GM10248 (cell line): ENCODE results near the gene ZNF554.

Experiments
- CTCF ChIA-PET: fragments of 300-600 bp; sonication (Branson Sonifier 250); formaldehyde crosslinking; extraction: SDS; loops from one replicate; lab custom pipeline; 2021; ENCODE audit warnings: antibody characterized with exemption; lab: Yijun Ruan, JAX
- POLR2A ChIA-PET: fragments of 350-650 bp; sonication (Branson Sonifier 250); formaldehyde crosslinking; extraction: SDS; loops from one replicate; lab custom pipeline; 2020; ENCODE audit warnings: antibody characterized with exemption; lab: Yijun Ruan, JAX
- DNase-seq: peaks from one replicate; pipeline ENCODE4 v3.0.0; 2012; ENCODE audit errors: extremely low spot score
- TF ChIP-seq, protein P1 (sequence below): IDR thresholded peaks from 2 replicates; pipeline ENCODE4 v1.5.1; 2012; ENCODE audit warnings: mild to moderate bottlenecking, low read depth; ENCODE audit errors: extremely low read depth, missing control alignments, control extremely low read depth

The ZNF554 gene

GRCh38 chr19:2848616-2849015, 28.9 kb downstream of the ZNF554 start:
- ChIA-PET CTCF (interaction anchor here (1.1 kb wide), 1 partner anchor 18 kb away, joined by 3 read pairs; the partner anchor contains the start of gene ZNF556), POLR2A (no interaction called here)
- no peak for DNase-seq
- TF ChIP-seq, protein P1, sequence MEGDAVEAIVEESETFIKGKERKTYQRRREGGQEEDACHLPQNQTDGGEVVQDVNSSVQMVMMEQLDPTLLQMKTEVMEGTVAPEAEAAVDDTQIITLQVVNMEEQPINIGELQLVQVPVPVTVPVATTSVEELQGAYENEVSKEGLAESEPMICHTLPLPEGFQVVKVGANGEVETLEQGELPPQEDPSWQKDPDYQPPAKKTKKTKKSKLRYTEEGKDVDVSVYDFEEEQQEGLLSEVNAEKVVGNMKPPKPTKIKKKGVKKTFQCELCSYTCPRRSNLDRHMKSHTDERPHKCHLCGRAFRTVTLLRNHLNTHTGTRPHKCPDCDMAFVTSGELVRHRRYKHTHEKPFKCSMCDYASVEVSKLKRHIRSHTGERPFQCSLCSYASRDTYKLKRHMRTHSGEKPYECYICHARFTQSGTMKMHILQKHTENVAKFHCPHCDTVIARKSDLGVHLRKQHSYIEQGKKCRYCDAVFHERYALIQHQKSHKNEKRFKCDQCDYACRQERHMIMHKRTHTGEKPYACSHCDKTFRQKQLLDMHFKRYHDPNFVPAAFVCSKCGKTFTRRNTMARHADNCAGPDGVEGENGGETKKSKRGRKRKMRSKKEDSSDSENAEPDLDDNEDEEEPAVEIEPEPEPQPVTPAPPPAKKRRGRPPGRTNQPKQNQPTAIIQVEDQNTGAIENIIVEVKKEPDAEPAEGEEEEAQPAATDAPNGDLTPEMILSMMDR, result no peak

GRCh38 chr19:2850256-2850925, 30.7 kb downstream of the ZNF554 start:
- ChIA-PET POLR2A (no interaction called here), CTCF (interaction anchor here (1.0 to 1.8 kb wide), 3 partner anchors 9 to 37 kb away, joined by 3 to 4 read pairs (median 3); partner anchors contain the start of gene ZNF555)
- no peak for DNase-seq
- TF ChIP-seq, protein P1, result no peak

- TF ChIP-seq, protein P1, result no peak
- POLR2A ChIA-PET, result no interaction called here
- CTCF ChIA-PET, result no interaction called here
- DNase-seq, result no peak
Measured at GRCh38 chr19:2852598-2852997, 32.9 kb downstream of the ZNF554 start.

DNA sequence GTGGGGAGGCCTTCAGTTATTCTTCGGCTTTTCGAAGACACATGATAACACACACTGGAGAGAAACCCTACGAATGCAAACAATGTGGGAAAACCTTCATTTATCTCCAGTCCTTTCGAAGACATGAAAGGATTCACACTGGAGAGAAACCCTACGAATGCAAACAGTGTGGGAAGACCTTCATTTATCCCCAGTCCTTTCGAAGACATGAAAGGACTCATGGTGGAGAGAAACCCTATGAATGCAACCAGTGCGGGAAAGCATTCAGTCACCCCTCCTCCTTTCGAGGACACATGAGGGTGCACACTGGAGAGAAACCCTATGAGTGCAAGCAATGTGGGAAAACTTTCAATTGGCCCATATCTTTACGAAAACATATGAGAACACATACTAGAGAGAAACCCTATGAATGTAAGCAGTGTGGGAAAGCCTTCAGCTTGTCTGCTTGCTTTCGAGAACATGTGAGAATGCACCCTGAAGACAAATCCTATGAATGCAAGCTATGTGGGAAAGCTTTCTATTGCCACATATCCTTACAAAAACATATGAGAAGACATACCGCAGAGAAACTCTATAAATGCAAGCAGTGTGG, 33.4 kb downstream of the ZNF554 start:
- ChIA-PET POLR2A (no interaction called here), CTCF (no interaction called here)
- DNase-seq, result no peak
- TF ChIP-seq, protein P1, result no peak

DNA sequence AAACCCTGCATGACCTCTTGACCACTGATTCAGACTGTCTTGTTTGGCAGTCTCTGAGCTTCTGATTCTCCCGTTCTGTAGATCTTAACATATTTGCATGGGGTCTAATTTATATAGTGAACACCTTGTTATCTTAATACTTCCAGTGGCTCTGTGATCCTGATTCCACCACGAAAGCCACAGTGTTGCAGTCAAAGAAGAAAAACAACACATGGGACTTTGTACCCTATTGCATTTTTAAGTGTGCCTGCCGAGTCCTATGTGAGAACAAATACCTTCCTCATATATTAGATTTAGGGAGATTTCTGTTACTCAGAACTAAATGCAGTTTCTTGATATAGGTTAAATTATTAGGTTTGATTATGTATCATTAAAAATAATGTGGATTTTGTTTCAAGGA, 35.2 kb downstream of the ZNF554 start:
- CTCF ChIA-PET, result interaction anchor here (1.2 to 2.3 kb wide), 2 partner anchors 9 to 206 kb away, joined by 3 to 8 read pairs; no protein-coding TSS in a partner anchor
- no peak for DNase-seq
- POLR2A ChIA-PET, result interaction anchor here (0.5 kb wide), 1 partner anchor 96 kb away, joined by 3 read pairs; no protein-coding TSS in a partner anchor
- TF ChIP-seq, protein P1, result no peak

DNA sequence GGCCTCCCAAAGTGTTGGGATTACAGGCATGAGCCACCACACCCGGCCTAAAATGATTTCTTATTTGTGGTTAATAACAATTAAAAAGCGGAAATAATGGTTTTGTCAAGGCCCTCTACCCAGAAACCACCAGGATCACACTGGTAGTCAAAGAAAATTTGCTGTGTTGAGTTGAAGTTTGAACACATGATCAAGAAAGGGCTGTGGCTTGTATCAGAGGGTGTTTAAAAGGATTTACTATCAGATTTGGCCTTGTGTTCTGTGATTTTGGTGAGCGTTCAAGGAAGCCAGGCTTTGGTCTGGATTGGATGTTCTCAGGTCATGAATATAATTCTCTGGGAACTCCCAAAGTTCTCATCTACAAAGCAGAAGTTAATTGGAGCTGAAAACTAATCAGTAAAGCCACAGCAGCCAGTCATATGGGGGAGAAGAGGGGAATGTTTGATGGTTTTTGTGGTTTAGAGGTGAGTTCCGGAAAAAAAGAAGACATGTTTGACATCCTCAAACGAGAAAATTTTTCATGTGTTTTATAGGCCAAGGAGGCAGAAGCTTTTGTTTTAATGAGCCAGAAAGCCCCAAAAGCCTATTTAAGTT, 36.9 kb downstream of the ZNF554 start:
- ChIA-PET CTCF (interaction anchor here (1.0 to 2.3 kb wide), 2 partner anchors 27 to 208 kb away, joined by 3 to 8 read pairs; no protein-coding TSS in a partner anchor), POLR2A (no interaction called here)
- TF ChIP-seq, protein P1, result no peak
- DNase-seq, result no peak
